ENCODE results near the gene UNC5B.

The UNC5B gene

DNA sequence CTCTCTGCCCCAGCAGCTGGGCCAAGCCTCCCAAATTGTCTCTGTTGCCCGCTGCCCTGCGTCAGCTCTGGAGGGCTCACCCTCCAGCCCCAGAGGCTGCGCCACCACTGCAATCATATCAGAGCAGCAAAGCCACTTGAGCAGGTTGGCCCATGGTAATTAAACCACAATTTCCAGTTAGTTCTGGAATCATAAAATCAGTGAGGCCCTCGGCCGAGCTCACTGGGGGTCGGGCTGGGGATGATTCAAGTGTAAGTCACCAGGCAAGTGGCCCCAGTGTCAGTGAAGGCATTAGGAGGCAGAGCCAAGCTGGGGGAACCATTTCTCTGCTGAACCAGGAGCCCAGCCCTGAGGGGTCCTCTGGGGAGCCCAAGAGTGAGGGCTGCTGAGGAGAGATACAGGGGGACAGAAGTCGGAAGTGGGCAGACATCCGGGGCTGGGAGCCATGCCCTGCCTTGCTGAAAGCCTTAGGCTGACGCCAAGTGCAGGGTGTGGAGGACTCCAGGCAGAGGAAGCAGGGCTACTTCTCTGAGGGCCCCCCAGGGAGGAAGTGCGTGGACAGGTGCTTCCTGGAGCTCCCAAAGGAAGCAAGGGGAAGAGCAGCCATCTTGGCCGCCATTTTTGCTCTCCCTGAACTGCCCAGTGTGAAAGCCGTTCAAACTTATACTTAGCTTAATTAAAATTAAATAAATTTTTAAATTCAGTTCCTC lies 77.2 kb downstream of the UNC5B start:
- no peaks in the 10 kb centered on the region; the same call in 1 of the 2 replicates for H3K27me3 ChIP-seq (replicated peaks; ENCODE audit: control insufficient read depth, insufficient read depth, low read length)

DNA sequence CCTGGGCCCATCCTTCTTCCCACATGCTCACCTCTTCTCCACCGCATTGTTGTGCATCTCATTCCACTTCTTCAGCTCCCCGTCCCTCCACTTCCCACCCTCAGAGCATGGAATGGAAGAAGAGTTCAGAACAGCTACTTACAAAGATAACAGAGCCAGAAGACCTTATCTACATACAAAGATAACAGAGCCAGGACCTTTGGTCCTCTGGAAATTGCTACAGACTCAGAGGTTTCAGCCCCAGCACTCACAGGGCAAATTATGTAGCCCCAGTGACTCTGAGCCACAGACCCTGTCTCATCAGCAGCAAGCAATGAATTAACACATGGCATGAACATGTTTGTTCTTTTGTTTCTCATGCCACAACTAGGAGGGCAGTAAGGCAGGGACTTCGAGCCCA lies 78.0 kb downstream of the UNC5B start:
- TF ChIP-seq, protein P1, sequence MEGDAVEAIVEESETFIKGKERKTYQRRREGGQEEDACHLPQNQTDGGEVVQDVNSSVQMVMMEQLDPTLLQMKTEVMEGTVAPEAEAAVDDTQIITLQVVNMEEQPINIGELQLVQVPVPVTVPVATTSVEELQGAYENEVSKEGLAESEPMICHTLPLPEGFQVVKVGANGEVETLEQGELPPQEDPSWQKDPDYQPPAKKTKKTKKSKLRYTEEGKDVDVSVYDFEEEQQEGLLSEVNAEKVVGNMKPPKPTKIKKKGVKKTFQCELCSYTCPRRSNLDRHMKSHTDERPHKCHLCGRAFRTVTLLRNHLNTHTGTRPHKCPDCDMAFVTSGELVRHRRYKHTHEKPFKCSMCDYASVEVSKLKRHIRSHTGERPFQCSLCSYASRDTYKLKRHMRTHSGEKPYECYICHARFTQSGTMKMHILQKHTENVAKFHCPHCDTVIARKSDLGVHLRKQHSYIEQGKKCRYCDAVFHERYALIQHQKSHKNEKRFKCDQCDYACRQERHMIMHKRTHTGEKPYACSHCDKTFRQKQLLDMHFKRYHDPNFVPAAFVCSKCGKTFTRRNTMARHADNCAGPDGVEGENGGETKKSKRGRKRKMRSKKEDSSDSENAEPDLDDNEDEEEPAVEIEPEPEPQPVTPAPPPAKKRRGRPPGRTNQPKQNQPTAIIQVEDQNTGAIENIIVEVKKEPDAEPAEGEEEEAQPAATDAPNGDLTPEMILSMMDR (IDR thresholded peaks at IDR 0.05; ENCODE audit: insufficient read depth, low read length, poor library complexity, severe bottlenecking) = no peak
- DNase-seq (ENCODE audit: extremely low read depth, insufficient read length) = no peak
- Histone ChIP-seq H3K27me3 (replicated peaks; ENCODE audit: control insufficient read depth, insufficient read depth, low read length) (no peaks in the 10 kb centered on the region; the same call in 1 of the 2 replicates), H3K4me3 (replicated peaks; ENCODE audit: low read depth, low read length) (no peak overlapping the region), H3K36me3 (ENCODE audit: control insufficient read depth, insufficient read depth, low read length) (no peaks in the 10 kb centered on the region)

More for the DNA sequence above, 77.2 kb downstream of the UNC5B start:
- TF ChIP-seq, protein P1 (IDR thresholded peaks at IDR 0.05; ENCODE audit: insufficient read depth, low read length, poor library complexity, severe bottlenecking) = no peak
- Histone ChIP-seq H3K4me3 (replicated peaks; ENCODE audit: low read depth, low read length) (no peak overlapping the region), H3K36me3 (ENCODE audit: control insufficient read depth, insufficient read depth, low read length) (no peaks in the 10 kb centered on the region)
- DNase-seq (ENCODE audit: extremely low read depth, insufficient read length) = no peak

DNA sequence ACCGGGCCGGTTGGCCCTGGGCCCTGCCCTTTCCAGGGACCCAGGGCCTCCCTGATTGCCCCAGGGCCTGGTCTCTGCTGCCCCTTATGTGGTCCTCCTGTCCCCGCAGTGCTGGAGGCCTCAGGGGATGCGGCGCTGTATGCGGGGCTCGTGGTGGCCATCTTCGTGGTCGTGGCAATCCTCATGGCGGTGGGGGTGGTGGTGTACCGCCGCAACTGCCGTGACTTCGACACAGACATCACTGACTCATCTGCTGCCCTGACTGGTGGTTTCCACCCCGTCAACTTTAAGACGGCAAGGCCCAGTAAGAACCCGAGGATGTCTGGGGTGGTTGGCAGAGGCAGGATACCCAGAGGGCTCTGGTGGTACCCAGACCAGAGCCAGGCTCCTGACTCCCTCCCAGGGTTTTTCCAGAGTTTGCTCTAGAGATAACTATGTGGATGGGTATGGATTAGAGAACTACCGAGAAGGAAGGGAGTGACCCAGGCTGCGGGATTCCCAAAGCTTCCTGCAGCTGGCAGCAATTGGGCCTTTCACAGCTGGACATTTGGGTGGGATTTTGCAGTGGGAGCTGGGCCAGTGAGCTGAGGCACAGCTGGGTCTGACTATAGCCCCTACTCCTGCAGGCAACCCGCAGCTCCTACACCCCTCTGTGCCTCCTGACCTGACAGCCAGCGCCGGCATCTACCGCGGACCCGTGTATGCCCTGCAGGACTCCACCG lies 78.6 kb downstream of the UNC5B start:
- no peaks in the 10 kb centered on the region for H3K36me3 ChIP-seq (ENCODE audit: control insufficient read depth, insufficient read depth, low read length)
- DNase-seq (ENCODE audit: extremely low read depth, insufficient read length) = no peak
- no peak overlapping the region for H3K4me3 ChIP-seq (replicated peaks; ENCODE audit: low read depth, low read length)
- H3K27me3 ChIP-seq (replicated peaks; ENCODE audit: control insufficient read depth, insufficient read depth, low read length) = no peaks in the 10 kb centered on the region; the same call in 1 of the 2 replicates
- TF ChIP-seq, protein P1 (IDR thresholded peaks at IDR 0.05; ENCODE audit: insufficient read depth, low read length, poor library complexity, severe bottlenecking) = no peak

DNA sequence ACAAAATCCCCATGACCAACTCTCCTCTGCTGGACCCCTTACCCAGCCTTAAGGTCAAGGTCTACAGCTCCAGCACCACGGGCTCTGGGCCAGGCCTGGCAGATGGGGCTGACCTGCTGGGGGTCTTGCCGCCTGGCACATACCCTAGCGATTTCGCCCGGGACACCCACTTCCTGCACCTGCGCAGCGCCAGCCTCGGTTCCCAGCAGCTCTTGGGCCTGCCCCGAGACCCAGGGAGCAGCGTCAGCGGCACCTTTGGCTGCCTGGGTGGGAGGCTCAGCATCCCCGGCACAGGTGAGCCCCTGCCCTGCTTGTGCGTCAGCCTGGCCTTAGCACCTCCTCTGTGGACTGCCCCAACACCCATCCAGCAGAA lies 79.1 kb downstream of the UNC5B start:
- no peak overlapping the region for H3K4me3 ChIP-seq (replicated peaks; ENCODE audit: low read depth, low read length)
- no peak for DNase-seq (ENCODE audit: extremely low read depth, insufficient read length)
- TF ChIP-seq, protein P1 (IDR thresholded peaks at IDR 0.05; ENCODE audit: insufficient read depth, low read length, poor library complexity, severe bottlenecking) = no peak
- H3K36me3 ChIP-seq (ENCODE audit: control insufficient read depth, insufficient read depth, low read length) = no peaks in the 10 kb centered on the region
- H3K27me3 ChIP-seq (replicated peaks; ENCODE audit: control insufficient read depth, insufficient read depth, low read length) = peaks cover 2% of the 10 kb centered on the region; the same call in 1 of the 2 replicates

- no peak for DNase-seq (ENCODE audit: extremely low read depth, insufficient read length)
- TF ChIP-seq, protein P1 (IDR thresholded peaks at IDR 0.05; ENCODE audit: insufficient read depth, low read length, poor library complexity, severe bottlenecking) = no peak
- H3K36me3 ChIP-seq (ENCODE audit: control insufficient read depth, insufficient read depth, low read length) = no peaks in the 10 kb centered on the region
- H3K27me3 ChIP-seq (replicated peaks; ENCODE audit: control insufficient read depth, insufficient read depth, low read length) = peaks cover 2% of the 10 kb centered on the region
- no peak overlapping the region for H3K4me3 ChIP-seq (replicated peaks; ENCODE audit: low read depth, low read length)
Measured at GRCh38 chr10:71292624-71293445, 80.5 kb downstream of the UNC5B start.

All from GM06990 (cell line).